Kidney glomerular epithelial cell (primary cell): Measurements from ENCODE around the gene TIMM13.

Experiments
- DNase-seq: peaks from one replicate; lab custom pipeline; 2025; lab: John Stamatoyannopoulos, UW

Gene TIMM13

DNA sequence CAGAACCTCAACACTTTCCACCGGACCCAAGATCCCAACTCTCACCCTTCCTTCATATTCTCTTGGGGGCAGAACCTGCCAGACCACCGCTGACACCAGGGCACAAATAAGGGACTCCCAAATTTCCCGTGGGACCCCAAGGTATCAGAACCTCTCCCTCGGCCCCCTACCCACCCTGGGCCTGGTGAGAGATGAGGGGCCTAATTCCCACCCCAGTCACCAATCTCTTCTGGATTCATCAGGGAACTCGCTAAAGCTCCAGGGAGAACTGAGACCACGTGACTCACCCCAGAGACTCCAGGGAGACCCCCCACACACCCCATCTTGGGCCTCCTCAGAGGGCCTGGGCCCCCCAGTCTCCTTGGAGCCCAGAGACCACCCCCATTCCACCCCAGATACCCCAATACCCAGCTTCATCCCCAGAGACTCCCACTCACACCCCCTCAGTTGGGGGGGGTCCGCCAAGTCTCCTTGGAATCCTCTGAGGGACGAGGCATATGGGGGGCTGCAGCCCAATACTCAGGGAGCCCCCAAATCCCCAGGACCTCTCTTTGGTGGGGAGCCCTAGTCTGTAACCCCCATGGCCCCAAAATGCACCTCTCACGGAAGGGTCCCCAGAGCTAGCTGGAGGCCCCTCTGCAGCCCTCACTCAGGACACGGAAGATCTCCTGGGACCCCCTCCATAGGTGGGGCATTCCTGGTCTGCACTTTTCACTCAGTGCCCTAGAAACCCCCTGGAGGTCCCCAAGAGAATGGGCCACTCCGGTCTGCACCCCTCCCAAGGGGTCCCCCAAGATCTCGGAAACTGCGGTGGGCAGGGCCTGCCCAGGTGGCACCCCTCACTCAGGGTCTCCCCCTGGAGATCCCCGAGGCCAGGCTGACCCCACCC is 27.8 kb upstream of the TIMM13 start:
- no peak for DNase-seq

DNA sequence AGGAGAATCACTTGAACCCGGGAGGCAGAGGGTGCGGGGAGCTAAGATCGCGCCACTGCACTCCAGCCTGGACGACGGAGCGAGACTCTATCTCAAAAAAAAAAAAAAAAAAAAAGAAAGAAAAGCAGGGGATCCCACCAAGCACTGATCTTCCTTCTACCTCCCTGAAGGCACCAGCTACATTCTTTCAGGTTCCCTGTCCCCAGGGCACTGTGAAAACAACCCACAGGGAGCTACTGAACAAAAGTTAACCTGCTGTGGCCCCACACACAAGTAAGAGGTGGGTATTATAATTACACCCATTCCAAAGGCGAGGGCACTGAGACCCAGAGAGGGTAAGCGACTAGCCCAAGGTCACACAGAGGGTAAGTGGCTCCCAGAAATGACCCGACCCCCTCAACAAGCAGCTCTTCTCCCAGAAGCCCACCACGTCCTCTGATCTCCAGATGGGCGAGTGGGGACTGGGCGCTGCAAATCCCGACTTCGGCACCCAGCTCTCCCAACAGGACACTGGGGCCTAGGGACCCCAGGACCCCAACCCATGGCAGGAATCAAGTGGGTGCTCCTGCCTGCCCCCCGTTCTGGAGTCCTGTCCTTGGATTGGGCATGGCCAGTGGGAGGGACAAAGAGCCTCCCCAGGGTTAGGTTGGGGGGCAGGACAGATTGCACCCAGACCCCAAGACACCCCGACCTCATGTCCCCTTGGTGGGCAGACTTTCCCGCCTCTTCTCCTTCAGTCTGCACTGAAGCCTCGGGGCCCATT is 27.0 kb upstream of the TIMM13 start:
- DNase-seq = no peak

- no peak for DNase-seq
Measured at GRCh38 chr19:2453431-2454025, 26.1 kb upstream of the TIMM13 start.

GRCh38 chr19:2451741-2452140 is 24.4 kb upstream of the TIMM13 start:
- no peak for DNase-seq

- no peak for DNase-seq
Measured at GRCh38 chr19:2451138-2451537, 23.8 kb upstream of the TIMM13 start.

DNA sequence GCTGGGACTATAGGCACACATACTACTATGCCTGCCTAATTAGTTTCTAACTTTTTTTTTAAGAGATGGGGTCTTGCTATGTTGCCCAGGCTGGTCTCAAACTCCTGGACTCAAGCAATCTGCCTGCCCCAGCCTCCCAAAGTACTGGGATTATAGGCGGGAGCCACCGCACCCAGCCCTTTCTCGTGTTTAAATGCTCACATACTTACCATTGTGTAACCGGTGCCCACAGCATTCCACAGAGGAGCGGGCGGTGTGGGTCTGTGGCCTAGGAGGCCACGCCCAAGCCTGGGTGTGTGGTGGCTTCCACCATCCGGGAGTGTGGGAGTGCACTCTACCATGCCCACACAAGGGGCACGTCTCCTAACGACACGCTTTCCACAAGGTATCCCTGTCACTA is 21.6 kb upstream of the TIMM13 start:
- no peak for DNase-seq

DNA sequence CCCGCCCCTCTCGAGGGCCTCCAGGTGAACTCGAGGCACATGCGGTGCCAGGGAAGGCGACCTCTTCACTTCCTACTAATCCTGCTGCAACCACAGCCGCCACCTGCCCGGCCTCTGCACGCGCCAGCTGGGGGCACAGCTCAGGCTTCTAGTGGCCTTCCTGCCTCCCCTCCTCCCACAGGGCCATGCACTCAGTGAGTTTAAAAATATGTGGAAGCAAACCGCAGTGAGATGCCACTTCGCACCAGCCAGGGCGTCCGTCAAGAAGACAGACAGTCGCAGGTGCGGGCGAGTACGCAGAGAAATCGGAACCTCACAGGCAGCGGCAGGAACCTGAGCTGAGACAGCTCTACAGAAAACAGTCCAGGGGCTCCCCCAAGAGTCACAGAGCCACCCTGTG is 19.0 kb upstream of the TIMM13 start:
- DNase-seq = no peak

GRCh38 chr19:2444251-2445002 is 17.0 kb upstream of the TIMM13 start:
- no peak for DNase-seq

GRCh38 chr19:2443785-2444182 is 16.4 kb upstream of the TIMM13 start:
- no peak for DNase-seq

- no peak for DNase-seq
Measured at GRCh38 chr19:2443116-2443784, 15.9 kb upstream of the TIMM13 start.

- DNase-seq = no peak
Measured at GRCh38 chr19:2441096-2441752, 13.8 kb upstream of the TIMM13 start.

DNA sequence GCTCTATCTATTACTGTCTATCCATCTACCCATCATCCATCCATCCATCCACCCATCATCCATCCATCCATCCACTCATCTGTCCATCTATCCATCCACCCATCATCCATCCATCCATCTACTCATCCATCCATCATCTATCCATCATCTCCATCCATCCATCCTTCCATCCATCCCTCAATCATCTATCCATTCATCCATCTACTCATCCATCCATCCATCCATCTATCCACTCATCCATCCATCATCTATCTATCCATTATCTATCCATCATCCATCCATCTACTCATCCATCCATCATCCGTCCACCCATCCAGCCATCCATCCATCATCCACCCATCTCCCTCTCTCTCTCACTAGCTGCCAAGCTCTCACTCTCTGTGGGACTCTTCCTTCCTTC is 13.1 kb upstream of the TIMM13 start:
- DNase-seq = no peak

DNA sequence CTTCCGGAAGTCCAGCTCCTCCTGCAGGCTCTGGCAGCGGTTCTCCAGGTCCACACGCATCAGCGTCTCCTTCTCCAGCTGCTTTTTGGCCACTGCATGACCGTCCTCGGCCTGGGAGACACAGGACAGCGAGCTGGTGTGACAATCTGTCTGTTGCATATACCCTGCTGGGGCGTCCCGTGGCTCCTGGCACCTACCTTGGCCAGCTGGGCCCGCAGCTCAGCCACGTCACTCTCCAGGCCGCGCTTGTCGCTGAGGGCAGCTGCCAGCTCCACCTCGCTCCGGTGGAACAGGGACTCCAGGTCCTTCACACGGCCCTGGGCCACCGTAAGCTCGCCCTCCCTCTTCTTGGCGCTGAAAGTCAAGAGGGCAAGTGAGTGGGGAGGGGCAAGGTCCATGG is 10.8 kb upstream of the TIMM13 start:
- DNase-seq = no peak

DNA sequence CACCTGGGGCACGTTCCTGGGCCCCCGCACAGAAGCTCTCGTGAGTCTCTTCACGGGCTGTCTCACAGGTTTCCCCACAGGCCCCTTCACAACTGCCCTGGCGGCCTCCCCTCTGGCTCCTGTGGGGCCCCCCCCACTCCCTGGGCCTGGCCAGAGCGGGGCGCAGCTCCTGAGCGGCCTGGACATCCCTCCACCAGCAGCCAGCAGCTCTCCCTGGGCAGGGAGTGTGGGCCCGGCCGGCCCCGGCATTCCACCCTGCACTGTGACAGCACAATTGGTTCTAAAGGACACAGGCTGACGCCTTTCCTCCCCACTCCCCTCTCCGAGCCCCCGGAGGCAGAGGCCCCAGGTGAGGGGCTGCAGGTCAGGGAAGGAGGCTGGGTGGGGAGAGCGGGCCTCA is 9.5 kb upstream of the TIMM13 start:
- no peak for DNase-seq

DNA sequence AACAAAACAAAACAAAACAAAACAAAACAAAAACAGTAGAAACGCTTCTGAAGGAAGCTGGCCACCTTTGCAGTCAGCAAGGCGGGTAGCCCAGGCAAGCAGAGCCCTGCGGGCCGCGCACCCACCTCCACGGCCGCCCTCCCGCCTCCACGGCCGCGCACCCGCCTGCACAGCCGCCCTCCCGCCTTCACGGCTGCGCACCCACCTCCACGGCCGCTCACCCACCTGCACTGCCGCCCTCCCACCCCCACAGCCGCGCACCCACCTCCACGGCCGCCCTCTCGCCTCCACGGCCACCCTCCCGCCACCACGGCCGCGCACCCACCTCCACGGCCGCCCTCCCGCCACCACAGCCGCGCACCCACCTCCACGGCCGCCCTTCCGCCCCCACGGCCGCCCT is 9.0 kb upstream of the TIMM13 start:
- DNase-seq = no peak

GRCh38 chr19:2434721-2435265 is 7.4 kb upstream of the TIMM13 start:
- DNase-seq = no peak

- DNase-seq = no peak
Measured at GRCh38 chr19:2434267-2434666, 6.9 kb upstream of the TIMM13 start.

- DNase-seq = no peak
Measured at GRCh38 chr19:2433854-2434253, 6.5 kb upstream of the TIMM13 start.

DNA sequence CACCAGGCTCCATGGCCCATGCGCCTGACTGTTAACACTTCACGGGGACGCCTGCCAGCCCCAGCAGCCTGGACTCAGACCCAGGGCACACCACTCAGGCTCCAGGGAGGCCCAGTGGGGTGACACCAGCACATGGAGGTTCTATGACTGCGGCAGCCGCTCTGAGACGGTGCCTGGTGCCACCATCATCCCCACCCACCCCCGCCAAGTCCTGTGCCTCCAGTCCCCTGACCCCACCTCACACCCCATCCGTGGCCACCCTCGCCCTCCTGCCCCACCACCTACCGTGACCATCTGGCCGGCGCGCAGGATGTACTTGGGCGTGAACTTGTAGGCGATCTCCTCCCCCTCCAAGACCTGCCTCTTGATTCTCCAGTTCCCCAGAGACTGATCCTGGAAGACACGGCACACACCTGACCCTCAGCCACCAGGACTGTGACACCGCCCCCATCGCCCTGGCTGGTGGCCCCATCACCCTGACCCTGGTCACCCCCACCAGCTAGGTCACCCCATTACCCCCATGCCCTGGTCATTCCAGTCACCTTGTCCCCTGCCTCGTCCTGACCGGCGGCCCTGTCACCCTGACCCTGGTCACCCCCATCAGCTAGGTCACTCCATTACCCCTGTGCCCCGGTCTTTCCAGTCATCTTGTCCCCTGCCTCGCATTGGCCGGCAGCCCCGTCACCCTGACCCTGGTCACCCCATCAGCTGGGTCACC is 4.9 kb upstream of the TIMM13 start:
- DNase-seq = no peak
